K562 (cell line): Measurements from ENCODE around the gene SMIM22. TPM values are rescaled to one million over a fixed set of nuclear protein-coding genes. Genes with fewer than 3 reads are reported as not detected.
A peak's percentile ranks its signal among the peaks of the same experiment; 100 is the strongest.

ENCODE experiments used
- BMI1 ChIP-seq: fragments of 150-350 bp; IDR thresholded peaks from 2 replicates; pipeline ENCODE4 v1.6.1; 2014; ENCODE audit warnings: low read length
- CREB5 ChIP-seq: fragments of 250-450 bp; sonication (Bioruptor Pico); IDR thresholded peaks from 2 replicates; pipeline ENCODE4 v1.5.0; 2020; ENCODE audit warnings: mild to moderate bottlenecking
- EHMT2 ChIP-seq: fragments of 450-650 bp; IDR thresholded peaks from 2 replicates; pipeline ENCODE4 v1.6.1; 2018; ENCODE audit warnings: antibody characterized with exemption
- FOS ChIP-seq: IDR thresholded peaks from 3 replicates; pipeline ENCODE4 v1.6.1; 2011; ENCODE audit not compliant: insufficient read length; ENCODE audit errors: extremely low read depth
- FOXK1 ChIP-seq: sonication (generic); formaldehyde crosslinking; IDR thresholded peaks from 2 replicates; pipeline ENCODE4 v1.8.0; 2022; ENCODE audit warnings: missing genetic modification reagents, mild to moderate bottlenecking, borderline replicate concordance
- SMAD3 ChIP-seq: fragments of 450-650 bp; formaldehyde crosslinking; conservative IDR thresholded peaks from 2 replicates; pipeline ENCODE4 v1.4.0; 2020; ENCODE audit warnings: mild to moderate bottlenecking
- TBL1XR1 ChIP-seq, 2 experiments: IDR thresholded peaks; 2 replicates each; pipeline ENCODE4 v1.6.1; 2012; ENCODE audit warnings: improper control_type of control experiment in 2 of 2, low read length in 2 of 2, mild to moderate bottlenecking in 1 of 2
- TEAD2 ChIP-seq: fragments of 450-650 bp; IDR thresholded peaks from 2 replicates; pipeline ENCODE4 v1.6.1; 2016; ENCODE audit warnings: missing genetic modification characterization, control low read depth, missing compliant biosample characterization
- ZNF347 ChIP-seq: fragments of 450-650 bp; formaldehyde crosslinking; IDR thresholded peaks from 2 replicates; pipeline ENCODE4 v1.4.0; 2020; ENCODE audit warnings: low read depth, mild to moderate bottlenecking, moderate library complexity
- ZNF512 ChIP-seq: IDR thresholded peaks from 2 replicates; pipeline ENCODE4 v1.6.1; 2016; ENCODE audit warnings: missing genetic modification characterization, missing compliant biosample characterization
- ZNF668 ChIP-seq: fragments of 250-450 bp; sonication (Bioruptor Pico); IDR thresholded peaks from 2 replicates; pipeline ENCODE4 v1.8.0; 2022; ENCODE audit warnings: mild to moderate bottlenecking, inconsistent platforms
- polyA plus RNA-seq, 8 experiments: library from polyadenylated mRNA; depleted of rRNA in 4 of 8; stranded (reverse) in 5 of 8; unstranded in 3 of 8; fragments of >200 nt; fragmentation: Nextera tagmentation in 2 of 8; fragmentation: Illumina TruSeq in 1 of 8; extraction: Ambion mirVana in 2 of 8; extraction: Trizol in 1 of 8; gene quantifications; 2 replicates each; pipeline versions ENCODE4 v1.2.1 to v1.2.3, GENCODE V29; 2011 to 2014; ENCODE audit warnings: inconsistent platforms in 1 of 8, missing spikeins in 1 of 8
- total RNA-seq, 7 experiments: library from RNA; depleted of rRNA in 6 of 7; stranded (reverse); fragments of >200 nt in 6 of 7; fragmentation: Illumina TruSeq in 2 of 7; extraction: Trizol in 2 of 7; gene quantifications; 2 replicates each; pipeline versions ENCODE4 v1.2.1 to v1.2.3, GENCODE V29; 2011 to 2021; ENCODE audit warnings: low replicate concordance in 1 of 7
- TF ChIP-seq, protein P1 (sequence below): sonication (generic); formaldehyde crosslinking; IDR thresholded peaks from 2 replicates; pipeline ENCODE4 v1.8.1; 2023; ENCODE audit warnings: missing genetic modification reagents, mild to moderate bottlenecking, borderline replicate concordance
- TF ChIP-seq, protein P2 (sequence below), 2 experiments: IDR thresholded peaks; 2 replicates each; pipeline ENCODE4 v1.6.1; 2011; ENCODE audit warnings: borderline replicate concordance in 1 of 2, control low read depth in 1 of 2, low read depth in 1 of 2, low read length in 1 of 2, mild to moderate bottlenecking in 1 of 2, mixed read lengths in 1 of 2, moderate library complexity in 1 of 2; ENCODE audit not compliant: insufficient read depth in 1 of 2, insufficient read length in 1 of 2, poor library complexity in 1 of 2, severe bottlenecking in 1 of 2; ENCODE audit errors: extremely low read depth in 1 of 2
- TF ChIP-seq, protein P3 (sequence below): fragments of 200-800 bp; sonication (Bioruptor generic); IDR thresholded peaks from 2 replicates; pipeline ENCODE4 v1.6.1; 2017; ENCODE audit warnings: missing genetic modification characterization, missing compliant biosample characterization

The SMIM22 gene
- total and polyA plus RNA-seq, 9 of the 15 experiments (the other 6 are each of a cell fraction or from before 2014, with no cell fraction given): not detected

DNA sequence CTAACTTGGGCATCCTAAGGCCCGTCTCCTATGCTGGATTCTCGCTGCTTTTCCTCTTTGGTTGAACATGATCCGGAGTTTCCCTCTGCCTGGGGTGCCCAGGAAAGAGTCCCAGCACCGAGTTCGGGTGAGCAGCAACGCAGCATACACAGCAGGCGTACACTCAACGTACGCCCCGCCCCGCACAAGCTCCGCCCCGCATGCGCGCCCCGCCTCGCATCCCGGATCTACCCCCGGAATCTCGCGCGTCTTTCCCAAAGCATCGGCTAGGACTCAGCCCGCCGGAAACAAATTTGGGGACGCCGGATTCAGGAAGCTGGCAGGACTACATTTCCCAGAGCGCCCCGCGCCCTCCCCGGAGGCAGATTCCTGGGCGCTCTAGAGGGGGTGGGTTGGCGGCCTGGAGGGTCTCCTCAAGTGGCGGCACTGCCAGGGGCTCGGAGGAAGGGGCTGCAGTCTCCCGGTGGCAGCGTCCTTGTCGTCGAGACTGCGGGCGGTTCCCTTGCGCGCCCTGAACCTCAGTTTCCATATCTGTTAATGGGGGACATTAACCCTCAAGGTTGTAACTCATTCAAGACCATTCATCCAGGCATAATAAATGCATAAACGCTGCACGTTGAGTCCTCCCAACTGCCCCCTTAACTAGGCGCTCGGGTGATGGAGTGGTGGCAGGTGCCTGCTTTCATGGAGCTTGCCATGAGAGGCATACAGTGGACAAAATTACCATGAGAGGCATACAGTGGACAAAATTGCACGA is 26.4 kb upstream of the SMIM22 start (continued):
- TF ChIP-seq, protein P1, sequence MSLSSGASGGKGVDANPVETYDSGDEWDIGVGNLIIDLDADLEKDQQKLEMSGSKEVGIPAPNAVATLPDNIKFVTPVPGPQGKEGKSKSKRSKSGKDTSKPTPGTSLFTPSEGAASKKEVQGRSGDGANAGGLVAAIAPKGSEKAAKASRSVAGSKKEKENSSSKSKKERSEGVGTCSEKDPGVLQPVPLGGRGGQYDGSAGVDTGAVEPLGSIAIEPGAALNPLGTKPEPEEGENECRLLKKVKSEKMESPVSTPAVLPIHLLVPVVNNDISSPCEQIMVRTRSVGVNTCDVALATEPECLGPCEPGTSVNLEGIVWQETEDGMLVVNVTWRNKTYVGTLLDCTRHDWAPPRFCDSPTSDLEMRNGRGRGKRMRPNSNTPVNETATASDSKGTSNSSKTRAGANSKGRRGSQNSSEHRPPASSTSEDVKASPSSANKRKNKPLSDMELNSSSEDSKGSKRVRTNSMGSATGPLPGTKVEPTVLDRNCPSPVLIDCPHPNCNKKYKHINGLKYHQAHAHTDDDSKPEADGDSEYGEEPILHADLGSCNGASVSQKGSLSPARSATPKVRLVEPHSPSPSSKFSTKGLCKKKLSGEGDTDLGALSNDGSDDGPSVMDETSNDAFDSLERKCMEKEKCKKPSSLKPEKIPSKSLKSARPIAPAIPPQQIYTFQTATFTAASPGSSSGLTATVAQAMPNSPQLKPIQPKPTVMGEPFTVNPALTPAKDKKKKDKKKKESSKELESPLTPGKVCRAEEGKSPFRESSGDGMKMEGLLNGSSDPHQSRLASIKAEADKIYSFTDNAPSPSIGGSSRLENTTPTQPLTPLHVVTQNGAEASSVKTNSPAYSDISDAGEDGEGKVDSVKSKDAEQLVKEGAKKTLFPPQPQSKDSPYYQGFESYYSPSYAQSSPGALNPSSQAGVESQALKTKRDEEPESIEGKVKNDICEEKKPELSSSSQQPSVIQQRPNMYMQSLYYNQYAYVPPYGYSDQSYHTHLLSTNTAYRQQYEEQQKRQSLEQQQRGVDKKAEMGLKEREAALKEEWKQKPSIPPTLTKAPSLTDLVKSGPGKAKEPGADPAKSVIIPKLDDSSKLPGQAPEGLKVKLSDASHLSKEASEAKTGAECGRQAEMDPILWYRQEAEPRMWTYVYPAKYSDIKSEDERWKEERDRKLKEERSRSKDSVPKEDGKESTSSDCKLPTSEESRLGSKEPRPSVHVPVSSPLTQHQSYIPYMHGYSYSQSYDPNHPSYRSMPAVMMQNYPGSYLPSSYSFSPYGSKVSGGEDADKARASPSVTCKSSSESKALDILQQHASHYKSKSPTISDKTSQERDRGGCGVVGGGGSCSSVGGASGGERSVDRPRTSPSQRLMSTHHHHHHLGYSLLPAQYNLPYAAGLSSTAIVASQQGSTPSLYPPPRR: no peak
- TF ChIP-seq CREB5 (CRISPR knock-in tag) (no peak), TEAD2 (tag) (no peak), TBL1XR1 (IDR thresholded peaks at IDR 0.05; ENCODE audit: low read length in 2 of 2) (peak; percentile 10 to 26; a peak in 1 of 4 replicates), ZNF668 (CRISPR knock-in tag) (no peak), ZNF512 (no peak), FOXK1 (CRISPR knock-in tag) (0 out of 2 replicates have a peak, but pooled peaks have one; percentile 61), ZNF347 (CRISPR knock-in tag) (no peak), FOS (no peak), EHMT2 (no peak), SMAD3 (CRISPR knock-in tag) (no peak), BMI1 (no peak)
- TF ChIP-seq, protein P2, sequence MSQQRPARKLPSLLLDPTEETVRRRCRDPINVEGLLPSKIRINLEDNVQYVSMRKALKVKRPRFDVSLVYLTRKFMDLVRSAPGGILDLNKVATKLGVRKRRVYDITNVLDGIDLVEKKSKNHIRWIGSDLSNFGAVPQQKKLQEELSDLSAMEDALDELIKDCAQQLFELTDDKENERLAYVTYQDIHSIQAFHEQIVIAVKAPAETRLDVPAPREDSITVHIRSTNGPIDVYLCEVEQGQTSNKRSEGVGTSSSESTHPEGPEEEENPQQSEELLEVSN (IDR thresholded peaks at IDR 0.05; ENCODE audit: borderline replicate concordance in 1 of 2, extremely low read depth in 1 of 2, insufficient read depth in 1 of 2, insufficient read length in 1 of 2, low read depth in 1 of 2, low read length in 1 of 2, poor library complexity in 1 of 2, severe bottlenecking in 1 of 2): peak in 1 of 2 experiments; percentile 23
- TF ChIP-seq, protein P3, sequence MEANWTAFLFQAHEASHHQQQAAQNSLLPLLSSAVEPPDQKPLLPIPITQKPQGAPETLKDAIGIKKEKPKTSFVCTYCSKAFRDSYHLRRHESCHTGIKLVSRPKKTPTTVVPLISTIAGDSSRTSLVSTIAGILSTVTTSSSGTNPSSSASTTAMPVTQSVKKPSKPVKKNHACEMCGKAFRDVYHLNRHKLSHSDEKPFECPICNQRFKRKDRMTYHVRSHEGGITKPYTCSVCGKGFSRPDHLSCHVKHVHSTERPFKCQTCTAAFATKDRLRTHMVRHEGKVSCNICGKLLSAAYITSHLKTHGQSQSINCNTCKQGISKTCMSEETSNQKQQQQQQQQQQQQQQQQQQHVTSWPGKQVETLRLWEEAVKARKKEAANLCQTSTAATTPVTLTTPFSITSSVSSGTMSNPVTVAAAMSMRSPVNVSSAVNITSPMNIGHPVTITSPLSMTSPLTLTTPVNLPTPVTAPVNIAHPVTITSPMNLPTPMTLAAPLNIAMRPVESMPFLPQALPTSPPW: peak; percentile 75
